ENCODE results near the gene PCDH9.

- TF ChIP-seq POLR2AphosphoS5 (IDR thresholded peaks at IDR 0.05; ENCODE audit: low read depth, low read length) (no peak), POLR2A (IDR thresholded peaks at IDR 0.05; ENCODE audit: low read depth, low read length) (no peak)
Measured at GRCh38 chr13:66689628-66690027, 540.5 kb downstream of the PCDH9 start.
